OCI-LY1 (cell line): Measurements from ENCODE around the gene SULT2B1.

Experiments
- H2AFZ ChIP-seq: fragments of 200-600 bp; sonication (generic), shearing (Covaris generic); 2 replicates; pipeline ENCODE4 v1.6.0; 2014; ENCODE audit warnings: antibody characterized with exemption, mild to moderate bottlenecking, low read length
- H3F3A ChIP-seq: fragments of 200-600 bp; sonication (generic), shearing (Covaris generic); 2 replicates; pipeline ENCODE4 v1.6.0; 2014; ENCODE audit warnings: mild to moderate bottlenecking, antibody characterized with exemption, low read length, moderate library complexity; ENCODE audit not compliant: insufficient read depth
- H3K27ac ChIP-seq: fragments of 200-600 bp; sonication (generic); 2 replicates; pipeline ENCODE4 v1.5.1; 2014; ENCODE audit warnings: low read length, mixed run types, mild to moderate bottlenecking, low read depth; ENCODE audit not compliant: poor library complexity, severe bottlenecking
- H3K27me3 ChIP-seq: fragments of 200-600 bp; sonication (generic); 2 replicates; pipeline ENCODE4 v1.6.0; 2014; ENCODE audit warnings: antibody characterized with exemption, mild to moderate bottlenecking, low read length, moderate library complexity; ENCODE audit not compliant: insufficient read depth
- H3K36me3 ChIP-seq: fragments of 200-600 bp; sonication (generic); 2 replicates; pipeline ENCODE4 v1.6.1; 2014; ENCODE audit warnings: mild to moderate bottlenecking, antibody characterized with exemption, low read length, moderate library complexity, mixed read lengths; ENCODE audit not compliant: insufficient read depth
- H3K4me1 ChIP-seq: fragments of 200-600 bp; sonication (generic); 2 replicates; pipeline ENCODE4 v1.5.1; 2014; ENCODE audit warnings: mild to moderate bottlenecking, low read length, moderate library complexity; ENCODE audit not compliant: insufficient read depth, severe bottlenecking
- H3K4me2 ChIP-seq: fragments of 200-600 bp; sonication (generic), shearing (Covaris generic); 2 replicates; pipeline ENCODE4 v1.6.1; 2014; ENCODE audit warnings: low read length
- H3K4me3 ChIP-seq: fragments of 200-600 bp; sonication (generic); 2 replicates; pipeline ENCODE4 v1.5.1; 2014; ENCODE audit warnings: low read length, low read depth, mild to moderate bottlenecking, mixed read lengths; ENCODE audit not compliant: poor library complexity, severe bottlenecking
- H3K79me2 ChIP-seq: fragments of 200-600 bp; shearing (Covaris generic); 2 replicates; pipeline ENCODE4 v1.6.1; 2016; ENCODE audit warnings: mixed run types, low read length, mixed read lengths; ENCODE audit not compliant: insufficient read depth
- H3K9ac ChIP-seq: fragments of 200-600 bp; sonication (generic), shearing (Covaris generic); 2 replicates; pipeline ENCODE4 v1.6.1; 2014; ENCODE audit warnings: mild to moderate bottlenecking, low read length, mixed read lengths
- H3K9me2 ChIP-seq: fragments of 200-600 bp; sonication (generic), shearing (Covaris generic); 2 replicates; pipeline ENCODE4 v1.6.1; 2014; ENCODE audit warnings: low read depth, mild to moderate bottlenecking, low read length, mixed read lengths
- H3K9me3 ChIP-seq: fragments of 200-600 bp; shearing (Covaris generic); 2 replicates; pipeline ENCODE4 v1.6.1; 2014; ENCODE audit warnings: low read length, mixed read lengths
- H4K20me1 ChIP-seq: fragments of 200-600 bp; sonication (generic), shearing (Covaris generic); 2 replicates; pipeline ENCODE4 v1.6.0; 2016; ENCODE audit warnings: mild to moderate bottlenecking, low read length; ENCODE audit not compliant: insufficient read depth
- CTCF ChIP-seq: fragments of 200-600 bp; sonication (generic), shearing (Covaris generic); IDR thresholded peaks from 2 replicates; pipeline ENCODE4 v1.5.1; 2017; ENCODE audit warnings: mild to moderate bottlenecking, antibody characterized with exemption, low read length, moderate library complexity, mixed read lengths
- EZH2 ChIP-seq: fragments of 200-600 bp; sonication (generic), shearing (Covaris generic); IDR thresholded peaks from 2 replicates; pipeline ENCODE4 v1.8.0; 2017; ENCODE audit warnings: borderline replicate concordance, mixed run types, mild to moderate bottlenecking, antibody characterized with exemption, low read length, moderate library complexity, mixed read lengths

Gene SULT2B1

GRCh38 chr19:48608798-48609263 is 56.9 kb downstream of the SULT2B1 start:
- H4K20me1 ChIP-seq: no peaks in the 10 kb centered on the region
- H3K27ac ChIP-seq: no peak overlapping the region
- H3K27me3 ChIP-seq: no peaks in the 10 kb centered on the region
- no peaks in the 10 kb centered on the region for H3K9me2 ChIP-seq
- TF ChIP-seq EZH2 (no peak), CTCF (peak; percentile 79)
- peak overlapping the region; percentile 54 for H3K4me2 ChIP-seq
- no peaks in the 10 kb centered on the region for H3K9me3 ChIP-seq
- H3K36me3 ChIP-seq: peaks cover 9% of the 10 kb centered on the region; the same call in 1 of the 2 replicates
- H2AFZ ChIP-seq: no peak overlapping the region
- no peaks in the 10 kb centered on the region for H3K79me2 ChIP-seq
- peak overlapping the region; percentile 17 for H3K4me3 ChIP-seq
- peaks cover 8% of the 10 kb centered on the region for H3K4me1 ChIP-seq
- no peaks in the 10 kb centered on the region for H3F3A ChIP-seq
- no peak overlapping the region for H3K9ac ChIP-seq

- Histone ChIP-seq H2AFZ (no peak overlapping the region), H3K27ac (no peak overlapping the region), H3K4me1 (peaks cover 9% of the 10 kb centered on the region), H3K9me2 (no peaks in the 10 kb centered on the region), H3K9ac (no peak overlapping the region), H3F3A (no peaks in the 10 kb centered on the region), H4K20me1 (no peaks in the 10 kb centered on the region), H3K79me2 (no peaks in the 10 kb centered on the region), H3K4me2 (no peak overlapping the region), H3K9me3 (no peaks in the 10 kb centered on the region), H3K4me3 (no peak overlapping the region), H3K27me3 (no peaks in the 10 kb centered on the region), H3K36me3 (peaks cover 9% of the 10 kb centered on the region; the same call in 1 of the 2 replicates)
- no peak for TF ChIP-seq CTCF
- no peak for TF ChIP-seq EZH2
Measured at GRCh38 chr19:48609571-48610108, 57.7 kb downstream of the SULT2B1 start.

GRCh38 chr19:48611872-48612271 is 59.9 kb downstream of the SULT2B1 start:
- Histone ChIP-seq H4K20me1 (no peaks in the 10 kb centered on the region), H2AFZ (no peak overlapping the region), H3K27me3 (no peaks in the 10 kb centered on the region), H3K27ac (no peak overlapping the region), H3K4me2 (no peak overlapping the region), H3K4me3 (no peak overlapping the region), H3K9me2 (no peaks in the 10 kb centered on the region), H3K9me3 (no peaks in the 10 kb centered on the region), H3F3A (no peaks in the 10 kb centered on the region), H3K79me2 (no peaks in the 10 kb centered on the region), H3K36me3 (peaks cover 32% of the 10 kb centered on the region), H3K9ac (no peak overlapping the region), H3K4me1 (peaks cover 30% of the 10 kb centered on the region)
- TF ChIP-seq CTCF: no peak
- TF ChIP-seq EZH2: no peak
